Measurements from ENCODE around the gene UNC79. TPM values are rescaled to one million over a fixed set of nuclear protein-coding genes. Genes with fewer than 3 reads are reported as not detected.

UNC79 gene
- total RNA-seq, 4 donors from 2014 or later, result 0.13 to 0.16 (median 0.15) TPM; not detected in 1

GRCh38 chr14:93749076-93749420, 318.3 kb downstream of the UNC79 start:
- Histone ChIP-seq H3K9me3 (no peaks in the 10 kb centered on the region), H3K27ac (peak overlapping the region in 2 of 4 donors; percentile 23 to 37), H3K27me3 (no peaks in the 10 kb centered on the region), H3K36me3 (peaks cover 0 to 11% of the 10 kb centered on the region in 2 donors), H3K4me3 (no peak overlapping the region), H3K4me1 (peaks cover 0 to 28% (median 6%) of the 10 kb centered on the region in 3 donors)
- ATAC-seq, result no peak
- 84% methylated on average over 5 of the region's 8 CpGs; no CpG with 5 or more reads in 1 of the 2 donors for WGBS, 2 donors (ENCODE audit: low coverage in 1 of 2)
- no peak for TF ChIP-seq EP300 (IDR thresholded peaks at IDR 0.05)
- TF ChIP-seq POLR2AphosphoS5 (IDR thresholded peaks at IDR 0.05), result no peak
- no peak for TF ChIP-seq POLR2A (IDR thresholded peaks at IDR 0.05)
- no peak for TF ChIP-seq CTCF (IDR thresholded peaks at IDR 0.05)

GRCh38 chr14:93751946-93752655, 321.4 kb downstream of the UNC79 start:
- peaks cover 0 to 7% of the 10 kb centered on the region in 2 donors for H3K36me3 ChIP-seq
- TF ChIP-seq CTCF (IDR thresholded peaks at IDR 0.05) (no peak), EP300 (IDR thresholded peaks at IDR 0.05) (no peak)
- H3K9me3 ChIP-seq, result no peaks in the 10 kb centered on the region
- ATAC-seq, result no peak
- H3K27me3 ChIP-seq, result no peaks in the 10 kb centered on the region
- peaks cover 0 to 35% (median 6%) of the 10 kb centered on the region in 3 donors for H3K4me1 ChIP-seq
- no peak overlapping the region for H3K4me3 ChIP-seq
- peak overlapping the region in 3 of 4 donors; percentile 0 to 57 (median 54) for H3K27ac ChIP-seq
- 39 to 60% methylated on average over 4 to 5 of the region's 19 CpGs for WGBS, 2 donors (ENCODE audit: low coverage in 1 of 2)

GRCh38 chr14:93752980-93753561, 322.3 kb downstream of the UNC79 start:
- no peaks in the 10 kb centered on the region for H3K9me3 ChIP-seq
- WGBS, 2 donors (ENCODE audit: low coverage in 1 of 2), result 71% methylated on average over 1 of the region's 4 CpGs; no CpG with 5 or more reads in 1 of the 2 donors
- H3K27ac ChIP-seq, result peak overlapping the region in 3 of 4 donors; percentile 0 to 57 (median 54)
- peak; percentile 43 for TF ChIP-seq POLR2AphosphoS5 (IDR thresholded peaks at IDR 0.05)
- TF ChIP-seq POLR2A (IDR thresholded peaks at IDR 0.05), result no peak
- no peak overlapping the region for H3K4me3 ChIP-seq
- H3K27me3 ChIP-seq, result no peaks in the 10 kb centered on the region
- H3K4me1 ChIP-seq, result peaks cover 0 to 40% (median 6%) of the 10 kb centered on the region in 3 donors
- peaks cover 0 to 6% of the 10 kb centered on the region in 2 donors for H3K36me3 ChIP-seq
- ATAC-seq, result peak; percentile 49

GRCh38 chr14:93753647-93754046, 322.9 kb downstream of the UNC79 start:
- peak overlapping the region in 2 of 4 donors; percentile 24 to 54 for H3K27ac ChIP-seq

More at GRCh38 chr14:93753647-93754046, 322.9 kb downstream of the UNC79 start:
- Histone ChIP-seq H3K4me3 (no peak overlapping the region), H3K9me3 (no peaks in the 10 kb centered on the region), H3K4me1 (peaks cover 0 to 40% (median 6%) of the 10 kb centered on the region in 3 donors), H3K27me3 (no peaks in the 10 kb centered on the region), H3K36me3 (peaks cover 0 to under 1% of the 10 kb centered on the region in 2 donors)
- ATAC-seq, result no peak
- no peak for TF ChIP-seq EP300 (IDR thresholded peaks at IDR 0.05)
- TF ChIP-seq POLR2A (IDR thresholded peaks at IDR 0.05), result no peak
- no peak for TF ChIP-seq CTCF (IDR thresholded peaks at IDR 0.05)
- TF ChIP-seq POLR2AphosphoS5 (IDR thresholded peaks at IDR 0.05), result no peak
- 80 to 91% methylated on average over 2 to 4 of the region's 8 CpGs for WGBS, 2 donors (ENCODE audit: low coverage in 1 of 2)
